ENCODE data around the gene SUCLG2. TPM values are rescaled to one million over a fixed set of nuclear protein-coding genes. Genes with fewer than 3 reads are reported as not detected.

Gene SUCLG2
- total and polyA plus RNA-seq, 2 of the 4 experiments (the other 2 are of a cell fraction), result 26.8 to 34.6 TPM

DNA sequence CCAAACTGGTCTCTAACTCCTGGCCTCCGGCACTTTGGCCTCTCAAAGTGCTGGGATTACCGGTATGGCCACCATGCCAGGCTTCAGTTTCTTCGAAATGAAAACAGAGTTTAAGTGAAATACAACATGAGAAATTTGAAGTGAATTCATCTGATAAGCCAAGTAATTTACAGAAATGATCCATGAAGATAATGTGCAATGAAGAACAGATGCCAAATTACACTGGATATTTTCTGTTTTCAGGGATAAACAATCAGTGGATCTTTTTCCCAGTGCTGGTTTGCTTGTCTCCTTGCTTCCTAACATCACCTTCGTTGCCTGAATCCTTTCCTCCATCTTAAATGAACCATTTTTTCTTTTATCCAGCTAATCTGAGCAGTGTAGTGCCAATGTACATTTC, 46.2 kb upstream of the SUCLG2 start:
- Histone ChIP-seq H3K9me3 (ENCODE audit: control insufficient read depth, insufficient read depth, low read length) (no peaks in the 10 kb centered on the region), H3K23ac (ENCODE audit: low read depth, low read length) (no peak overlapping the region), H3K4me1 (ENCODE audit: control insufficient read depth, insufficient read depth, low read length) (no peaks in the 10 kb centered on the region), H4K91ac (ENCODE audit: insufficient read depth, low read depth, low read length) (no peak overlapping the region), H3K9me1 (ENCODE audit: insufficient read depth, low read length) (no peaks in the 10 kb centered on the region), H3K79me1 (ENCODE audit: low read depth in 1 of 2, low read length in 2 of 2) (no peaks in the 10 kb centered on the region), H3K14ac (replicated peaks; ENCODE audit: low read depth, low read length) (no peak overlapping the region), H3K4ac (ENCODE audit: low read depth, low read length) (no peak overlapping the region), H3K27ac (ENCODE audit: insufficient read depth, low read length) (no peak overlapping the region), H3K36me3 (ENCODE audit: control insufficient read depth, insufficient read depth, low read length) (no peaks in the 10 kb centered on the region), H3K27me3 (ENCODE audit: control insufficient read depth, insufficient read depth, low read length) (no peaks in the 10 kb centered on the region), H2BK15ac (ENCODE audit: low read depth, low read length) (no peak overlapping the region), H3K9ac (ENCODE audit: low read depth, low read length) (no peak overlapping the region), H3K4me2 (ENCODE audit: low read depth, low read length) (no peak overlapping the region), H3K4me3 (ENCODE audit: insufficient read depth, low read depth, low read length) (no peak overlapping the region), H2AFZ (replicated peaks; ENCODE audit: low read length, poor library complexity) (no peak overlapping the region), H4K5ac (ENCODE audit: low read depth, low read length) (no peak overlapping the region), H2AK9ac (replicated peaks; ENCODE audit: low read depth, low read length, poor library complexity) (no peak overlapping the region), H3K18ac (ENCODE audit: low read depth, low read length) (no peak overlapping the region), H2AK5ac (ENCODE audit: low read depth, low read length) (no peak overlapping the region), H4K8ac (ENCODE audit: low read depth in 2 of 2, low read length in 2 of 2) (no peak overlapping the region), H2BK120ac (ENCODE audit: low read depth, low read length) (no peak overlapping the region), H3K56ac (ENCODE audit: extremely low read depth, insufficient read depth, low read length) (no peak overlapping the region), H4K20me1 (ENCODE audit: insufficient read depth, low read length) (no peaks in the 10 kb centered on the region), H2BK20ac (ENCODE audit: low read depth, low read length) (no peak overlapping the region), H2BK5ac (ENCODE audit: low read depth, low read length, poor library complexity, severe bottlenecking) (no peak overlapping the region)
- dilution Hi-C loops (cut with HindIII; ENCODE audit: low sequenced_read_pairs, unreplicated experiment), result no loop called here
- intact Hi-C loops (cut with micrococcal nuclease), result no loop called here
- TF ChIP-seq, protein P1, sequence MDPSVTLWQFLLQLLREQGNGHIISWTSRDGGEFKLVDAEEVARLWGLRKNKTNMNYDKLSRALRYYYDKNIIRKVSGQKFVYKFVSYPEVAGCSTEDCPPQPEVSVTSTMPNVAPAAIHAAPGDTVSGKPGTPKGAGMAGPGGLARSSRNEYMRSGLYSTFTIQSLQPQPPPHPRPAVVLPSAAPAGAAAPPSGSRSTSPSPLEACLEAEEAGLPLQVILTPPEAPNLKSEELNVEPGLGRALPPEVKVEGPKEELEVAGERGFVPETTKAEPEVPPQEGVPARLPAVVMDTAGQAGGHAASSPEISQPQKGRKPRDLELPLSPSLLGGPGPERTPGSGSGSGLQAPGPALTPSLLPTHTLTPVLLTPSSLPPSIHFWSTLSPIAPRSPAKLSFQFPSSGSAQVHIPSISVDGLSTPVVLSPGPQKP (IDR thresholded peaks at IDR 0.05; ENCODE audit: borderline replicate concordance, low read depth, low read length), result no peak
- no peak for TF ChIP-seq MAZ (IDR thresholded peaks at IDR 0.05; ENCODE audit: borderline replicate concordance, low read depth, low read length)
- no peak for TF ChIP-seq RCOR1 (IDR thresholded peaks at IDR 0.05; ENCODE audit: insufficient replicate concordance, low read length)
- no peak for TF ChIP-seq BHLHE40 (IDR thresholded peaks at IDR 0.05; ENCODE audit: low read depth, low read length)
- no peak for TF ChIP-seq MXI1 (IDR thresholded peaks at IDR 0.05; ENCODE audit: borderline replicate concordance, low read depth, low read length)
- TF ChIP-seq FOS (IDR thresholded peaks at IDR 0.05; ENCODE audit: low read depth, low read length), result no peak
- no peak for TF ChIP-seq CEBPB (IDR thresholded peaks at IDR 0.05; ENCODE audit: low read depth, low read length)
- no peak for TF ChIP-seq RAD21 (IDR thresholded peaks at IDR 0.05; ENCODE audit: low read length)
- no peak for TF ChIP-seq NFE2L2 (IDR thresholded peaks at IDR 0.05; ENCODE audit: low read depth, low read length)
- TF ChIP-seq RFX5 (IDR thresholded peaks at IDR 0.05; ENCODE audit: low read depth, low read length), result no peak
- TF ChIP-seq CHD1 (IDR thresholded peaks at IDR 0.05; ENCODE audit: low read depth, low read length), result no peak
- no peak for TF ChIP-seq POLR2A (IDR thresholded peaks at IDR 0.05; ENCODE audit: low read depth, low read length)
- in situ Hi-C loops (cut with MboI; ENCODE audit: low sequenced_read_pairs), result no loop called here
- CTCF ChIA-PET, result no interaction called here
- 100% methylated on average over 2 of the region's 4 CpGs; no CpG with 5 or more reads in 1 of the 2 experiments for WGBS, 2 experiments (ENCODE audit: extremely low coverage in 2 of 2, insufficient read length in 1 of 2)
- no peak for DNase-seq
- BruUV-seq (replicated peaks), result no TSS peak
- ATAC-seq (ENCODE audit: low read depth), result no peak
- POLR2A ChIA-PET (ENCODE audit: unreplicated experiment), result no interaction called here

Data from IMR-90 (cell line).